ENCODE results near the gene FIBP.

Gene FIBP

DNA sequence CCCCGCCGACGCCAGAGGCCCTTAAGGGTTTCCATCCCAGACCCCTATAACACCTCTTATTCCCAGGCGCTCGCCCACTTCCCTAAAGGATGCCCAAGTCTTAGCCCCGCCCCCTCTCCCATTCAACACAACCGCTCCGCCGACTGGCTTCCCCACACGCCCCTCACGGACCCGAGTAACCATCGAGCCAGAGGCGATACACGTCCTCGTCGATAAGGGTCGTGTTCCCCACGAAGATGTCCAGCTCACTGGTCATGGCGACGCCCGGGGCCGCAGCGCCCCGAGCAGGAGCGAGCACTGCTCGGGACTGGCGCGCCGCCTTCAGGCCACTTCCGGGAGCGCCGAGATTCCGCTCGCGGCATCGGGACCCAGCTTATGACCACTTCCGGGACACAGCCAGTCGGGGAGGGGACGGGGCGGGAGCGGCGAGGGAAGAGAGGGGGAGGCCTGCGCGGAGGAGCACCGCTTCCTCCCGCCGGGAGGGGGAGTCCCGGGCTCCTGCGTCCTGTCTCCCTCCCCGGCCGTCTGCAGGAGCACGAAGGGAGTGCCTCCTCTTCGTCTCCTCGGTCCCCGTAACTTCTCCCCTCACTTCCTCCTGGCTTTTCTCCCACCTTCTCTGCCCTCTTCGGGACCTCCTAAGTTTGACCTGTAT is at the start of gene FIBP:
TSS of gene FIBP (minus strand) at position 309 of the 652 bp plus-strand sequence. CDS start at position 256, 53 bp downstream.
- Histone ChIP-seq H3K9ac (ENCODE audit: insufficient read length, low read depth) (peak within 1 kb of the TSS; percentile 80), H3K4me1 (ENCODE audit: insufficient read depth, insufficient read length) (peaks cover 18% of the 10 kb centered on the region), H3K9me3 (ENCODE audit: insufficient read depth, low read length) (peaks cover 20% of the 10 kb centered on the region; the same call in 1 of the 2 replicates), H3K4me3 (ENCODE audit: insufficient read length, low read depth) (peak within 1 kb of the TSS; percentile 48), H3K27me3 (ENCODE audit: insufficient read depth, insufficient read length) (peaks cover 14% of the 10 kb centered on the region), H3K36me3 (ENCODE audit: insufficient read depth, insufficient read length, low read length) (peaks cover 59% of the 10 kb centered on the region)
- no peak for TF ChIP-seq SUZ12 (IDR thresholded peaks at IDR 0.05; ENCODE audit: extremely low read depth, insufficient read depth, insufficient read length)
- peak; percentile 7 for TF ChIP-seq YY1 (IDR thresholded peaks at IDR 0.05; ENCODE audit: insufficient read depth, insufficient read length)
- no peak for TF ChIP-seq ZNF274 (IDR thresholded peaks at IDR 0.05; ENCODE audit: low read depth, low read length)
- peak; percentile 96 for DNase-seq (ENCODE audit: low read depth, low spot score)

DNA sequence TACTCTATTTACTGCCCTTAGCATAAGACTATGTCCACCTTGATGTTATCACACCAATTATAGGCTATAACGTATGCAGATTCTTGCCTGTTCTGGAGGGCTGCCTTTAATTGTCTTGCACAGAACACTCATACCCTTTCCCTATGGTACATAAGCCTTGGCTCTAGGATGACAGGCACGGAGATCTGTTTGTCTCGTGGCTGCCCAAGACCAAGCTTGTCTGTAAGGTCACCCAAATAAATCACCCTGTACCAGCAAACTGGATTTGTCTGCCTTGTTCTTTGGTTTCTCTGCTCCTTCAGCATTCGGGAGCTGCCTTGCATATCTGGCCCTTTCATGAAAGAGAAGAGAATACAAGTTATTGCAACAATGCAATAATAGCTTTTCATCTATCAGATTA is 49.5 kb upstream of the FIBP start:
- Histone ChIP-seq H3K9ac (ENCODE audit: insufficient read length, low read depth) (no peak overlapping the region), H3K27me3 (ENCODE audit: insufficient read depth, insufficient read length) (no peaks in the 10 kb centered on the region), H3K36me3 (ENCODE audit: insufficient read depth, insufficient read length, low read length) (no peaks in the 10 kb centered on the region), H3K4me1 (ENCODE audit: insufficient read depth, insufficient read length) (peaks cover 7% of the 10 kb centered on the region), H3K4me3 (ENCODE audit: insufficient read length, low read depth) (no peak overlapping the region), H3K9me3 (ENCODE audit: insufficient read depth, low read length) (no peaks in the 10 kb centered on the region)
- DNase-seq (ENCODE audit: low read depth, low spot score) = no peak
- TF ChIP-seq ZNF274 (IDR thresholded peaks at IDR 0.05; ENCODE audit: low read depth, low read length) = no peak
- TF ChIP-seq SUZ12 (IDR thresholded peaks at IDR 0.05; ENCODE audit: extremely low read depth, insufficient read depth, insufficient read length) = no peak
- TF ChIP-seq YY1 (IDR thresholded peaks at IDR 0.05; ENCODE audit: insufficient read depth, insufficient read length) = no peak

DNA sequence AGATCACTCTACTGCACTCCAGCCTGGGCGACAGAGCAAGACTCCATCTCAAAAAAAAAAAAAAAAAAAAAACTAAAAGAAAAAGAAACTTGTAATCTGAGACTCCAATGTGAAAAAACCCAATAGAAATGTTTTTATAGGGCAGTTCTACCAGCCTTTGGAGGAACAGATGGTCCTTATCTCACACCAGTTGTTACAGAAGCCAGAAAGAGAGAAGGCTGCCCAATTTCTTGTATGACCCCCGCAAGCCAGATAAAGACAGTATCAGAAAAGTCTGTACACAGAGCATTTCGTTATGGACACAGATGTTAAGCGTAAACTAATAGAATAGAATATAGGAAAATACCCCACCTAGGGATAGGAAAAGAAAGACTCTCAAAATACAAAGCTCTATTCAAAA is 45.7 kb upstream of the FIBP start:
- peaks cover 3% of the 10 kb centered on the region for H3K4me1 ChIP-seq (ENCODE audit: insufficient read depth, insufficient read length)
- TF ChIP-seq YY1 (IDR thresholded peaks at IDR 0.05; ENCODE audit: insufficient read depth, insufficient read length) (no peak), ZNF274 (IDR thresholded peaks at IDR 0.05; ENCODE audit: low read depth, low read length) (no peak)
- no peaks in the 10 kb centered on the region for H3K27me3 ChIP-seq (ENCODE audit: insufficient read depth, insufficient read length)
- H3K36me3 ChIP-seq (ENCODE audit: insufficient read depth, insufficient read length, low read length) = no peaks in the 10 kb centered on the region
- H3K9me3 ChIP-seq (ENCODE audit: insufficient read depth, low read length) = no peaks in the 10 kb centered on the region
- H3K9ac ChIP-seq (ENCODE audit: insufficient read length, low read depth) = no peak overlapping the region
- no peak overlapping the region for H3K4me3 ChIP-seq (ENCODE audit: insufficient read length, low read depth)
- no peak for DNase-seq (ENCODE audit: low read depth, low spot score)

DNA sequence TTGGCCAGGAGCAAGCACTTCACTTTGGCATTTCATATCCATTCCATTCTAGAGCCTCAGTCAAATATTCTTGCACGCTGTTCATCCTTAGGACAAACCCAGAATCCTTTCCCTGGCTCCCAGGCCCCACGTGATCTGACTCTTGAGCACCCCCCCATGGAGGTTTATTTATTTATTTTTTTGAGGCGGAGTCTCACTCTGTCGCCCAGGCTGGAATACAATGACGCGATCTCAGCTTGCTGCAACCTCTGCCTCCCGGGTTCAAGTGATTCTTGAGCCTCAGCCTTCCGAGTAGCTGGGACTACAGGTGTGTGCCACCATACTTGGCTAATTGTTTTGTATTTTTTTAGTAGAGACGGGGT is 44.3 kb upstream of the FIBP start:
- DNase-seq (ENCODE audit: low read depth, low spot score) = no peak
- no peaks in the 10 kb centered on the region for H3K9me3 ChIP-seq (ENCODE audit: insufficient read depth, low read length)

DNA sequence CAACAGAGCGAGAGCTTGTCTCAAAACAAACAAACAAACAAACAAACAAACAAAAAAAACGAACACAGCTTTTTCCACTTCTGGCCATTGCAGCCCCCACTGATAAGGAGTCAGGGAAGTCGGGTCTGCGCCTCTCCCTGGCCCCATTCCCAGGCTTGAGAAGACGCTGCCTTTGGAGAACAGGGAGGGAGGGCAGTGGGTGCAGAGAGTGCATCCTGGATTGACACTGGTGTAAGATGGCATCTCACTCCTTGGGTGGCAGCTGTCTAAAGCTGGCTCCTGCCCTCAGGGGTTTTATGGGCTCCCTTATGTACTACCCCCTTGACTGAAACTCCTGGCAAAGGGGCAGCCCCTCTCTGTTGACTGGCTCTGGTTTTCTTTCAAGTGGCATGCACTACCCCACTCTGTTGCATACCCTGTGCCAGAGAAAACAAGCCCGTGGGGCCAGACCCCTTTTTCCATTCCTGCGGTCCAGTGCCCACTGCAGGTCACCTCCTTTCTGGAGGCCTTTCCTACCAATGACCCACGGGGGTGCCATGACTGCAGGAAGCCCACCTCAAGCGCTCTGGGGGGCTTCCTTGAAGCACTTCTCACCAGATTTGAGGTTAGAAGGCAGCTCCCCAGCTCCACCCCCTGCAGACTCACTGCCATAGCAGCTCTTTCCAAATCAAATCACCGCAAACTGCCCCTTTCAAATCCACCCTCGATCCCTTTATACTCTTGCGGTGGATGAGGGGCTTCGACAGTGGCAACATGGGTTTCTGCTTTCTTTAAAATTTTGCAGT is 43.7 kb upstream of the FIBP start:
- no peak for TF ChIP-seq SUZ12 (IDR thresholded peaks at IDR 0.05; ENCODE audit: extremely low read depth, insufficient read depth, insufficient read length)
- TF ChIP-seq YY1 (IDR thresholded peaks at IDR 0.05; ENCODE audit: insufficient read depth, insufficient read length) = no peak
- TF ChIP-seq ZNF274 (IDR thresholded peaks at IDR 0.05; ENCODE audit: low read depth, low read length) = no peak
- H3K4me1 ChIP-seq (ENCODE audit: insufficient read depth, insufficient read length) = peaks cover 7% of the 10 kb centered on the region
- H3K36me3 ChIP-seq (ENCODE audit: insufficient read depth, insufficient read length, low read length) = no peaks in the 10 kb centered on the region
- no peak overlapping the region for H3K4me3 ChIP-seq (ENCODE audit: insufficient read length, low read depth)
- DNase-seq (ENCODE audit: low read depth, low spot score) = no peak
- H3K9ac ChIP-seq (ENCODE audit: insufficient read length, low read depth) = no peak overlapping the region
- H3K27me3 ChIP-seq (ENCODE audit: insufficient read depth, insufficient read length) = no peaks in the 10 kb centered on the region
- no peaks in the 10 kb centered on the region for H3K9me3 ChIP-seq (ENCODE audit: insufficient read depth, low read length)

More for the DNA sequence above, 44.3 kb upstream of the FIBP start:
- TF ChIP-seq YY1 (IDR thresholded peaks at IDR 0.05; ENCODE audit: insufficient read depth, insufficient read length) = no peak
- TF ChIP-seq ZNF274 (IDR thresholded peaks at IDR 0.05; ENCODE audit: low read depth, low read length) = no peak
- no peak for TF ChIP-seq SUZ12 (IDR thresholded peaks at IDR 0.05; ENCODE audit: extremely low read depth, insufficient read depth, insufficient read length)
- no peak overlapping the region for H3K9ac ChIP-seq (ENCODE audit: insufficient read length, low read depth)
- no peaks in the 10 kb centered on the region for H3K27me3 ChIP-seq (ENCODE audit: insufficient read depth, insufficient read length)
- H3K4me1 ChIP-seq (ENCODE audit: insufficient read depth, insufficient read length) = peaks cover 5% of the 10 kb centered on the region
- H3K4me3 ChIP-seq (ENCODE audit: insufficient read length, low read depth) = no peak overlapping the region
- no peaks in the 10 kb centered on the region for H3K36me3 ChIP-seq (ENCODE audit: insufficient read depth, insufficient read length, low read length)

DNA sequence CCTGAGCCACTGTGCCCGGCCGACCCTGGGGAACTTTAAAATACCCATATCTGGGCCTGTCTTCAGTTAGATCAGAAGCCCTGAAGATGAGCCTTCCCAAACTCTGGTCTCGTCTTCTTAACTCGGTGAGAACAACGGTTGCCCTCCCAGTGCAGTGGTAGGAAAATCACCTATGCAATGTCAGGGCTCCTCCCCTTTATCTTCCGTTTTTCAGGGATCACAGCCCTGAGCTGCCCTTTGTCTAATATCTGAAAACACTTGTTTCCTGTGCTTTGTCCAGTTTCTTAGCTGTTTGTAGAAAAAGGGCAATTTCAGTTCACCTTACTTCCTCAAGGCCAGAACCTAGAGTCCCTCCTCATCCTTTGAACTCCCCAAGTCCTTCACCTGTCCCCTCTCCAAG is 40.4 kb upstream of the FIBP start:
- Histone ChIP-seq H3K4me3 (ENCODE audit: insufficient read length, low read depth) (no peak overlapping the region), H3K9me3 (ENCODE audit: insufficient read depth, low read length) (no peaks in the 10 kb centered on the region), H3K27me3 (ENCODE audit: insufficient read depth, insufficient read length) (no peaks in the 10 kb centered on the region), H3K36me3 (ENCODE audit: insufficient read depth, insufficient read length, low read length) (peaks cover 12% of the 10 kb centered on the region), H3K9ac (ENCODE audit: insufficient read length, low read depth) (no peak overlapping the region), H3K4me1 (ENCODE audit: insufficient read depth, insufficient read length) (peaks cover 11% of the 10 kb centered on the region)
- TF ChIP-seq ZNF274 (IDR thresholded peaks at IDR 0.05; ENCODE audit: low read depth, low read length) = no peak
- no peak for DNase-seq (ENCODE audit: low read depth, low spot score)

DNA sequence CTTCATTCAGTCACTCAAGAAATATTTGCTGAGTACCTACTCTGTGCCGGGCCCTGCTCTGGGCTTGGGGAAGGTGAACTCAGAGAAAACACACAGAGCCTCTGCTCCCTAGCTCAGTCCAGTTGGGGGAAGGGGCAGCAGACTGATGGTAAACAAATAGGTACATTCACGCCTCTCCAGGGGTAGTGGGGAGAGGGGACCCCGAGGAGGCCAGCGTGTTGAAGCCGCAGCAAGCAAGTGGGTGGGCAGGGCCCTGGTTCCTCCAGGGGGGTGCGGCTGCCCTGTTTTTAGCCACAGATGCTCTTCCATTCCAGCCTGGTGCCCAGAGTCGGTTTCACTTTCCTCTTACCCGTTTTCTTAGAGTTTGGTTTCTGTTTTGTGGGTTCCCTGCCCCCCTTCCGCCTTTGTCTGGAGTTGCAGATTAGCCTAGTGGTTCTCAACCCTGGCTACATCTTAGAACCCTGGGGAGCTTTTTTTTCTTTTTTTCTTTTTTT is 39.7 kb upstream of the FIBP start:
- Histone ChIP-seq H3K9ac (ENCODE audit: insufficient read length, low read depth) (peak overlapping the region; percentile 33), H3K36me3 (ENCODE audit: insufficient read depth, insufficient read length, low read length) (peaks cover 18% of the 10 kb centered on the region), H3K4me1 (ENCODE audit: insufficient read depth, insufficient read length) (peaks cover 11% of the 10 kb centered on the region), H3K9me3 (ENCODE audit: insufficient read depth, low read length) (no peaks in the 10 kb centered on the region), H3K27me3 (ENCODE audit: insufficient read depth, insufficient read length) (no peaks in the 10 kb centered on the region), H3K4me3 (ENCODE audit: insufficient read length, low read depth) (no peak overlapping the region)
- TF ChIP-seq YY1 (IDR thresholded peaks at IDR 0.05; ENCODE audit: insufficient read depth, insufficient read length) (no peak), ZNF274 (IDR thresholded peaks at IDR 0.05; ENCODE audit: low read depth, low read length) (no peak), SUZ12 (IDR thresholded peaks at IDR 0.05; ENCODE audit: extremely low read depth, insufficient read depth, insufficient read length) (no peak)
- no peak for DNase-seq (ENCODE audit: low read depth, low spot score)
